ENCODE measurements around the gene ARL15.
"Not testable (repeated sequence)": the region's sequence is repeated elsewhere in the genome, so short reads cannot be mapped to it uniquely, and the experiment has no call there.

Gene ARL15

DNA sequence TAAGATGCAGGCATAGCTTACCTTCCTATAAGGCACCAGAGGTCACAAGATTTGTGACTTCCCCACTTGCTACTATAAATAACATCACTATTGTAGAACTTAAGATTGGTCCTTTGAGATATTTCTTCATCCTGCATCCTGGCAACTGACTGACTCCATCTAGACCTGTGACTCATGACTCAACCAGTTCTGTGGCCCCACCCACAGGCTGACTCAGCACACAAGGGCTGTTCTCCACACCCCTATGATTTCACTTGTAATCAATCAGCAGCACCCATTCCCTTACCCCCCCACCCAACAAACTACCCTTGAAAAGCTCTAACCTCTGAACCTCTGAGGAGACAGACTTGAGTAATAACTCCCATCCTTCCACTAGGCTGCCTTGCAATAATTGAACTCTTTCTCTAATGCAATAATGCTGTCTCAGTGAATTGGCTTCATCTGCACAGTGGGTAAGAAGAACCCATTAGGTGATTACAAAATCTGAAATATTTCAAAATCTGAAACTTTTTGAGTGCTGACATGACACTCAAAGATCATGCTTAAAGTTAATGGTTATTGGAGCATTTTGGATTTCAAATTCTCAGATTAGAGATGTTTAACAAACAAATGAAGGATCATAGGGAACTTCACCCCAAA, 296.7 kb downstream of the ARL15 start:
- DNase-seq, result no peak

DNA sequence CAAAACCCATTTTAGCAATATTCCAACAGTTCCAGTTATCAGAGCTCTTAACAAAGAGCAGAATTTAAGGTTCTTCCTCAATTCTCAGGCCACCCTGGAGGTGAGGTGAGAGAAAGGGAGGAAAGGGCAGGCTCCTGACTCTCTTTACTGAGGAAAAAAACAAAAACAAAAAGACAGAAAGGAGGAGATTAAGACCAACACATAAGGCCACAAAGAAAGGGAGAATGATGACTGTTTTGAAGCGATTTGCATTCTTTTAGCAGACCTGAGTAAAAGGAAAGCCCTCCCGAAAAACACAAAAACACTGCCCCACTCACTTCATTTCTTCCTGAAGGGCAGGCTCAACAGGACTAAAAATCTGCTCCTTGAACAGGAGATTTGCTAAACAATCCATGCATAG, 300.5 kb downstream of the ARL15 start:
- no peak for DNase-seq

DNA sequence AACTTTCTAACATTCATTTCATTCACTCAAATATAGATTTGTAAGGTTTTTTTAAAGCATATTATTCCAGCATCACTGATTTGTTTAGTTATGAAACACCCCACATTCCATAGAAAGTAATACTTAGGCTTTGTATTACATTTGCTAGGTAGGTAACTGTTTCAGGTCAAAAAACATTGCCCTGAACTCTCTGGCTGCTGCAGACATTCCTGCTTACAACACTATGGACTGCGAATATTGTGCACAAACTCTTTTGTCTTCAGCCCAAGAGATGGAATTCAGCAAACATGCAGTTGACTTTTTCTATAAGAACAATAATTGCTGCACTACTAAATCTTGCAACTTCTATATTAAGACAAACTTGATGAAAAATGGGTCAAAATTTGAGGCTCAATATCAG, 301.0 kb downstream of the ARL15 start:
- DNase-seq, result no peak

DNA sequence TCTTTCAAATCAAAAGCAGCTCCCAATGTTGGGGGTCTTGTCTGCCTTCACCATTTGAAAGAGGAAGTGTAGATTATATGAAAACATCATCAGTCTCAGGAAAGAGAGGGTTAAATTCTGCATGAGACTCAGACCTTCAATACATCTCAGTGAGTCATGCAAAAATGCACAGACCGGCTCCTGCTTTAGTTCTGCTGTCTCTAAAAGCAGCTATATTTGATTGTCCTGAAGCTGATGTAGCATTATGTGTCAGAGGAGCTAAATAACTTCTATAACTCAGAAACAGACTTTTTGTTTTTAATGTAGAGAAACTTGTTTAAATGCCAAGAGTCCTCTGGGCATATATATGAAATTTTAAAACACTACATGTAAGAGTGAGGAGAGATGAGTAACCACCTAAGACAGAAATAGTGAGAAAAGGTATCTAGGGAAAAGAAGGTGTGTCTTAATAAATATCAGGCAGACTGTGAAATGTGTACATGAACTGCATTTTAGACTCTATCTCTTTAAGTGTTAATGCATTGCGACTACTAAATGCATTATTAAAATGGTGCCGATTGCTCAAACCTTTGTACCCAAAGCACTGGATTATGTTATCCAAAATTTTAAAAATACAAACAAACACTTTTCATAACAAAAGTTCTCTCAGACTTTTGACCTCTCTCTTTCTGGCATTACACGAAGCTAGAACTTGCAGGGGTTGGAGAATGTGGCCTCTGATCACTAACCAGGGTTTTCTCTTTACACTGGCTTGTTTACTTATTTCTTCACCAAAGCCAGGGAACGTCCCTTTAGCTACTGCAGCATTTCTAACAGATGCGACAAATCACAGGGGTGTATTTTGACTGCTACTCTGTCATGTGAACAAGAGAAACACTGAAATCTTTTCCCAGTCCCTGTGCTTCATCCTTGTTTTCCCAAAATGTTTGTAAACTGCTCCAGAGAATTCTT, 302.3 kb downstream of the ARL15 start:
- DNase-seq, result no peak

DNA sequence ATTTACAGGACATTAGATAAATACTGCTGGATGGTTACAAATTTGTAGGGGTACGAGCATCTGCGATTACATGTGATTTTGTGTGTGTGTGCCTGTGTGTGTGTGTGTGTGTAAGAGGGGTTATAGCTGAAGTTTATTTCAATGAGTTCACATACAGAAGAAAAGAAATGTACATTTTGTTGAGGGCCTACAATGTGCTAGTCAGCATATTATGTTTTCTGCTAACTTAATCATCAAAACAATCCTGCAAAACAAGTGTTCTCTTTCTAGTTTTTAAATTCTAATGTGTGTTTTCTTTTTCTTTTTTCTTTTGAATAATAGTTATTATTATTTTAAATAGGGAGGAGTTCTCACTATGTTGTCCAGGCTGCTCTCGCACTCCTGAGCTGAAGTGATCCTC, 305.7 kb downstream of the ARL15 start:
- no peak for DNase-seq

DNA sequence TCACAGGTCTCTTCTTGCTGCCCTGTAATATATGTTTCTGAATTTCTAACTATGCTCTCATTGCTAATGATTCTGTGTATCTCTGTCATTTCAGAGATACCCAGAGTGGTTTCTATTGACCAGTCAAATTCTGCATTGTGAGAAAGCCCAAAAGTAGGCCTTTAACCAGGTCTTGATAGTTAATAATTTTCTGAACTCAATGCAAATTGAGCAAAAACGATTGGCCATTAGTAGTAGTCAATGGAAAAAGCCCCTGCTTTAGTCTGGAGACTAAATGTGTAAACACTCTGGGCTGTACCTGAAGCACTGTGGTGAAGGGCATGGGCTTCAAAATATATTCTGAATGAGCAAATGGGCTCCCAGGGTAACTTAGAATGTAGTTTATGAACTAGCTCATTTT, 307.6 kb downstream of the ARL15 start:
- no peak for DNase-seq

DNA sequence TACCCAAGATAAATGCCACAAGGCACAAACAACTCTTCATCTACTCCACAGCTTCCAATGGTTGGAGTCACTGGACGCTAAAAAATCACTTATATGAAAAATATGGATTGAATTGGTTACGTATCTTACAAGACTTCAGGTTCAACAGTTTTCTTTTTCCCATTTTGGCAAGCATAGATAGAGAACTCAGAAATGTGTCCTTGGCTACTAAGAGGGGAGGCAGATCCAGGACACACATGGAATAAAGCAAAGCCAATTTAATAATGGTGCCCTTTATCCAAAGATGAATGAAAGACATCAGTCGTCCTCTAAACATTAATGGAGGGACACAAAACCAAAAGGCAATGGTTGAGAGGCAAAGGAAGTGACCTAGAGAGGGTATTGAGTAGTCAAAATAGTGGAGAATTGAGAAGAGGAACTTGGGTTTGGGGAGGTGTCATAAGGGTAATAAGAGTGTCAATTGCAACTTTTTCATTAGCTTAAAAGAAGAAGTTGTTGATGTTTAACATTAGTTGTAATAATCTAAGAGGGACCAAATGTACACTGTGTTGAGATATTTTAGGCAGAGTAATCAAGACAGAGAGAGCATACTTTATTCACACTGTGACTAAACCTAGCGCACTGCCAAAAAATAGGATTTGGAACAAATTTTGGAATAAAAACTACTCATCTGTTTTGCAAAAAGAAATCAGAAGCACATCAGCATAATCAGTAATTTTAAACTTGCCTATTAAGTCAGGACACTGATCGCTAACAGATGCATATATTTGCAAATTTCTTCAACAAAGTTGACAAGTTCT, 308.2 kb downstream of the ARL15 start:
- no peak for DNase-seq

DNA sequence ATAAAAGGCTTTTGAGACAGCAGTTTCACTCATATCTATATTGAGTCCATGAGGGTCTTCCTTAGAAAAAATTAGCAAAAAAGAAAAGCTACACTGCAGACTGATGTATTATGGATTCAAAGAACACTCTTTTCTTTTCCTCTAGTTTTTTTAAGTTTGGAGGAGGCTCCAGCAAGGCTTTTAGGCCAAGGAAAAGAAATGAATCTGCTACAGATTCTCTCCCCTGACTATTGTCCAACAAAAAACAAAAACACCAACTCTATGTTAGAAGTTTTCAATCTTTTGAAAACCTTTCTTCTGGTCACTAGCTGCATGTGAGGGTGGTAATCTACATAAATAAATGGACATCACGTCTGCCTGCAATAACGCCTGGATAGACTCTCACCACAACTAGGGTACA, 310.4 kb downstream of the ARL15 start:
- no peak for DNase-seq

DNA sequence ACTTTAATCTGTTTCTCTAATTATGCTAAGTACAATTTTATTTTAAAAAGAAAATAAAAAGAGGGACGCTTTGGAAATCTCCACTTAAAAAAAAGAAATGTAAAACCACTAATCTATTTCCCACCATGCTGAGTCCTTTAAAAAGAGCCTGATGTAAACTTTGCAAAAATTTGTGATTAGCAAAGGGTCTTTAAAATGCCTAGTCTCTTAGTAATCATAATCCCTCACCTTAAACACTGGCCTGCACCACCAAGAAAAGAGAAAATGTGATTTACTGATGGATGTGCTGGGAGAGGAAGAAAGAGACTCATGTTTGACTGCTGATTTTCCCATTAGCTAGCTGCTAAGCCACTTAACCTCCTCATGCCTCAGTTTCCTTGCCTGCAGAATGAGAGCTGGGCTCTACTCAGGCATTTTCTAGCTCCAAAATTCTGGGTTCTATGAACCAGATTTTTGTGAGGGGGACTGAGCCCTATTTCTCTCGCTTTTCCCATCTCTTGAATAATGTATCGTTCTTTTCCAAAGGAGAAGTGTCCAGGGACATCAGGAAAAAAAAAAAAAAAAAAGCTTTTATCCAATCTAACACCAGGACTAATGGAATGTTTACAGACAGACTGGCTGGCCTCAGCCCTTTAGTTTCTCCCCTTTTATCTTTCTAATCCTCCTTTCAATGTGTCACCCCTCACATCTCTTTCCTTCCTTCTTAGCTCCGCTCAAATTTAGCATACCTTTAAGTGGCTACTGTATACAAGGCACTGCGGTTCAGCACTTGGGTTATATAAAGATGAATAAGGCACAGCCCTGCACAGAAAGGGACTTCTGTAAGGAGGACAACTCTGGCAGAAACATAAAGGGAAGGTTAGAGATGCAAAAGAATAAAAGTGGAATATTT, 312.4 kb downstream of the ARL15 start:
- DNase-seq, result no peak

DNA sequence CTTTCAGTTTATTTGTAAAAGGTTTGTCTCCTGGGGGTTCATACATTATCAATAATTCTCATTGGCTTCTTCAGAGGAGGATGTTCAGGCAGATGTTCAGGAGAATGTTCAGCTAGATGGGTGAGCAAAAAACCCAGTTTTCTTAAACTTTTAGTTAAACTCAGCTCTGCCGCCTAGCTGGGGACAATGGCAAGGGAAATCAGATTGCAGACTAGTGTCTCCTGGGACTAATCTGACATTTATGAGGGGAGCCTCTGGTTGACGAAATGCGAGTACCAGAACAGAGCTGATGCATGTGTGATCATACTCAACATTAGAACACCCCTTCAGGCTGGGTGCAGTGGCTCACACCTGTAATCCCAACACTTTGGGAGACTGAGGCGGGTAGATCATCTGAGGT, 314.4 kb downstream of the ARL15 start:
- DNase-seq, result no peak

DNA sequence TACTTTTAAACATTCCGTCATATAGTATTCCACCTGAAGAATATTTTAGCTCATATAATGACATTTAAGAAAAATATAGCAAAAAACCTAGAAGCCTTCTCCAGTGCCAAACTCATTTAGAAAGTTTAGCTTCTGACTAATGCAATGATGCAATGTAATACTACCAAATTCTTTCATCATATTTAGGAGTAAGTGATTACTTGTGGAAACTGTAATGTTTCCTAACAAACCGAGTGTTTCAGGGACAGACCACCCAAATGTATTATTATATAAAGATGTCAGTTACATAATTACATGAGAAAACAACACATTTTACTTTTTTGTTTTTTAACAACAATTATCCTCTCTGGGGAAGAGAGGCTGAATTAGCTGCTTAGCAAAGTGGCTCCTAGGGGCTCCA, 316.2 kb downstream of the ARL15 start:
- no peak for DNase-seq

DNA sequence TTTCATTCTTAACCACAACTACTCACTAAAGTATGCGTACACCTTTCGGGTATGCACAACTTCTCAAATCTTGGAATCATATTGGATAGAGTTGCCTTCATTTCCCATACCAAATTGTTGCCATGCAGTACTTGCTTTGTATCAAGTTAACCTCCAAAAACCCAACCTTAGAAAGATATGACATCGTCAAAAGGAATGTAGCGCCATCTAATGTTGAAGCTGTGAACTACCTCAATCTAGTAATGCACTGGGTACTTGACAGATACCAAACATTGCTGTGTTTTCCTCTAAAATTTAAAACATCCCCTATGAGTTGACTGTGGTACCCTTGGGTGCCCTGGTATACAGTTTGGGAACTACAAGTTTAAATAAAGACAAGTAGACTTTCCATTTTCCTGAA, 318.4 kb downstream of the ARL15 start:
- DNase-seq, result no peak

DNA sequence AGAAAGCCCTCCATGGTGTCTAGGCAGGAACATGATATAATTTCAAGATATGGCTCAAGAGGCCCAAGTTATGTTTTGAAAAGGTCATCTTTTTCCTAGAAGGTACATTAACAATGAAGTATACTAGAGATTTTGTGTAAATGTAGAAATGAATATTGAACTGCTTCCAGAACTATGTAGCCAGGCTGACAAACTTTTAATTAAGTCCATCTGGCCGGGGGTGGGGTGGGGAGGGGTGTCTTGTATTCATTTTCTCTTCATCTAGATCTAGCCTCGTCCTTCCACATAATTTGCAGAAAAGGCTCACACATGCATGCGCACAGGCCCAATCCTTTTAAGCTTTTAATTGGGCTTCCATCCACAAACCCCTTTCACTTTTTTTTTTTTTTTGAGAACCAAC, 323.3 kb downstream of the ARL15 start:
- no peak for DNase-seq

DNA sequence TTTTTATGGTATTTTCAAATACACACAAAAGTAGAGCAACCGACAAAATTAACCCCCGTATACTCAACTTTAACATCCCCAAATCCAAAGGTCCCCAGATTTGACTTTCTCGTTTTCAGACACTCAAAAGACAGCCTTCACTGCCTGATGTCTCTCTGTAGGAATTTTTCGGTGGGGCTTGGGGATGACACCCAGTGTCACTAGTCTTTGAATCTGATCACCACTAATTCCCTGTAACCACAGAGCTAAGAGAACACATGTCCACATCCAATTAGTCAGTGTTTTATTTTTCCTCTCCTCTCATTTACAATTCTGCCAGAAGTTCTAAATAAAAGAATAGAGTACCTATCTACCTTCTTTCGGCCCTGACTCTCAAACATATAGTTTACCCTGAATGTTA, 324.6 kb downstream of the ARL15 start:
- no peak for DNase-seq

DNA sequence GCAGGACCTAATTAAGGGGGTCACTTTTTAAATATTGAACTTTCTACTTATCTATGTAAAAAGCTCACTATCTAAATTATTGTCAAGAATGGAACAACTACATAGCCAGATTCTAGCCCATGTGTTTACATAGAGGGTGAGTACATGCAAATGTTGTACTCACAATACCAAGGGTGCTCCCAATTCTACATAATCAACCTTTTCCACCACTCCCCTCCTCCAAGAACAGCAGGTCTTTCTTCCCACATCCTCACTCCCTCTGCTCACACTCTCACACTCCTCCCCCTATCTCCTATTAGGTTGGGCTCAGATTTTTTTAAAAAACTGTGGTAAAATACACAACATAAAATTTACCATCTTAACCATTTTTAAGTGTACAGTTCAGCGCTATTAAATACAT, 325.4 kb downstream of the ARL15 start:
- no peak for DNase-seq

DNA sequence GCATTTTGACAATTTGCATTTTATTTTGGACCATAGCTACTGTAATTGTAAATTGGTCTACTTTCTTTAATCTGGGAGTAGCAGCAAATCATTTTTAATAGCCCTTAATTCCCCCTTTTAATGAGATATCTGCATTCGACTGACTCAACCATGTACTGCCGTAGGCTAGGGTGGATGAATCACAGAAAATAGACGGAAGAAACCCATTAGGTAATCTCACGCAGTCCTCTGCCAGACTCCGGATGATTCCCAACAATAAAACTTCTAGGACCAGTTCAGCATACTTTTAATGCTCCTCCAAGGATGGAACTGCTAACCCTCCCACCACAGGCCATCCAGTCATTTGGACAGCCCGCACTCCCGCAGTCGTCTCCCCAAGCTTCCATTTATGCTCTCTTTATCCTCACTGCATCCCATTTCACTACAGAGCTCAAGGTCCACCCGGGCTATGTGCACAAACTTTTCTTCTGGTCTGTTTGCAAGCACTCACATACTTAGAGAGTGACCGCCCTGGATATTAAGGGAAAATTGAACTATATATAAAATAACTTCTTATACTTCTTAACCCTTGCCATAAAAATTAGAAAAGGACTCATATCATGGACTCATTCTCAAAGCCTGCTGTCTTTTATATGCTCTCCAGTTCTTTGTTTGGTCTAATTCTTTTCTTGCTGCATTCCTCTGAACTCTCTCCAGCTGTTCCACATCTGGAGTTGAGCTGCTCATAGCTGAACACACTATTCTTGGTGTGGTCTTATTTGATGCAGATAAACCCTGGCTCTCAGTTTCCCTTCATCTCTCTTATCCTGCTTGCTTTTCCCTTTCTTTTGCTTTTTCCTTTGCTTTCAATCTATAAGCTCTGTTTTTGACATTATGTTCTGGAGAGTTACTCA, 326.6 kb downstream of the ARL15 start:
- no peak for DNase-seq

DNA sequence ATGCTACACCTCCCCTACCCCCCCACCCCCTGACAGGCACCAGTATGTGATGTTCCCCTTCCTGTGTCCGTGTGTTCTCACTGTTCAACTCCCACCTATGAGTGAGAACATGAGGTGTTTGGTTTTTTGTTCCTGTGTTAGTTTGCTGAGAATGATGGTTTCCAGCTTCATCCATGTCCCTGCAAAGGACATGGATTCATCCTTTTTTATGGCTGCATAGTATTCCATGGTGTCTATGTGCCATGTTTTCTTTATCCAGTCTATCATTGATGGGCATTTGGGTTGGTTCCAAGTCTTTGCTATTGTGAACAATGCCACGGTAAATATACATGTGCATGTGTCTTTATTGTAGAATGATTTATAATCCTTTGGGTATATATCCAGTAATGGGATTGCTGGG, 328.1 kb downstream of the ARL15 start:
- DNase-seq, result not testable (repeated sequence)

DNA sequence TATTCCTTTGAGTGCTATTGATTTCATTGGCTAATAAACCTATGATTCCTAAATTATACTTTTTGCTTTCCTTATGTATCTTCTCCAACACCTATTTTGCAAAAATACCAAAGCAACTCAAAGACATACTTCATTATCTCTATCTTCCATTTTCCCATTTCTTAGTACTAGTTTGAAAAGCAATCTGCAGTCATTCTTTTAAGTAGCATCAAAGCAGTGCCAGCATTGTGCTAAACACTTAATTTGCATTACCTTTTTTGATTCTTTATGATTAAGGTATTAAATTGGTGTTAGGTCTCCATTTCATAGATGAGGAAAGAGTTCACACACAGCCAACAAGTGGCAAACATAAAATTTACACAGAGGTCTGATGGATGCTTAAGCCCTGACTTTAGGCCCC, 330.3 kb downstream of the ARL15 start:
- DNase-seq, result no peak

DNA sequence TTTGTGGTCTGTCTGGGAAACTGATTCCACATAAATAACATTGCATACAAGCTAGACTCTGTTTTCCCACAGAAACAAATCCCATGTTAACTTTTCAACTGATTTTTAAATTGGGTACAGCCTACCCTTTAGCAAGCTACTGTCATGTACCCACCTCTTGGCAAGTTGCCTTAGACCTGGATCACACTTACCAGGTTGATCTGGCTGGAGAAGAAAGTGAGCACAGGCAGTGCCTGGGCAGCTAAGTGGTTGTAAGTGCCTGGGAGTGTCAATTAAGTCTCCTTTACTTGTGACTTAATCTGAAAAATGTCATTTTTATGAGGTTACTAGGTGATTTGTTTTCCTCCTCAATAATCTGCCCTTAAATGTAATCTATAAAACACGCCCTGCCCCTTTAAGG, 336.4 kb downstream of the ARL15 start:
- no peak for DNase-seq

DNA sequence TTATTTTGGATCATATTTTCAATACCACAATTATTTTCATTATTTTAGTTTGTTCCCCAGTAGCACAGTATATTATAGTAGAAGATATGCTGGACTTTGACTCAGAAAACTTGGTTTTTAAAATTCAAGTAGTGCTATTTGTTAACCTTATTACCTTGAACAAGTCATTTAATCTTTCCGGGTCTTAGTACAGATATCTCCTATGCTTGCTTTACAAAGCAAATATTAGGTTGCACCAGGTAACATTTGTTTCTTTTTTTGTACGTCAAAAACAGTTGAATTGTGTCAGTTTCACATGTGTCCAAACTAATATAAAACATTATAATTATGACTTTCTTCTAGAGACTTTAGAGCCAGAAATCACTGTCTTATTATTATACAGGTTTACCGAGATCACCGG, 338.1 kb downstream of the ARL15 start:
- no peak for DNase-seq

DNA sequence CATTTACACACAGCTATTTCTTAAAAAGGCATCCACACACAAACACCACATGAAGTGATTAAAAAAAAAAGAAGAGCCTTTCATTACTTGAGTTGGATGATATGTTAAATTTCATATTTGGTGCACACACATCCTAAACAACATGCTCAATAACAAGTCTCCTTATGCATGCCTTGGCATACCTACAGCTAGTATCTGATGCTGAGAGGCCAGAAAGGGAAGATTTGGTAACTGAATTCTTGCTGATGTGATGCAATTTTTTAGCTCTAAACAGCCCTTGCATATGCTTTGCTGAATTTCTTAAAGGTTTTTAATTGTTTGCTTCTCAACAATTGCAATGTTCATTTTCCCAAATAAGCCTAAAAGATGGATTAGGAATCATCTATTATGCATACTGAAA, 338.8 kb downstream of the ARL15 start:
- no peak for DNase-seq

DNA sequence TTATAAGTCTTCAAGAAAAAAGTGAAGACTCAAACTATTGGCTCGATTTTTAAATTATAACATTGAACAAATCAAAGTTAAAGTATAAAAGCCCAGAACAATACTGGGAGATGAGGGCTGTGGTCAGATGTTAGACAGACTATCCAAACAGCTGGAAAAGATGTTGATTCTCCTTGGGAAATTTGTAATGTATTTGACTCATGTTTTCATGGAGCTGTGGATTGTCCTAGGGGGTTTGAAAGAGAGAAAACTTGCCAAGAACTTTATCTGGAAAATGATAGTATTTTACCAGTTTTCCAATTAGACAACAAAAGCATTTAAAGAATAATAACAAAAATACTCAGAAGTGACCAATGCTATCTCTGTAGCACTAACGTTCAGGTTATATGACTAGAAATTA, 339.2 kb downstream of the ARL15 start:
- DNase-seq, result no peak

Measured in activated CD8-positive, alpha-beta memory T cell treated with anti-CD3 and anti-CD28 coated beads for 24 hours (primary cell).